ENCODE measurements around the gene ACAN. TPM values are rescaled to one million over a fixed set of nuclear protein-coding genes. Genes with fewer than 3 reads are reported as not detected.

The ACAN gene
- total RNA-seq, 1 experiment from 2014 or later = not detected

- Histone ChIP-seq H3K4me3 (no peak overlapping the region), H3K27me3 (ENCODE audit: insufficient read depth, low read depth) (no peaks in the 10 kb centered on the region), H4K20me1 (ENCODE audit: insufficient read depth) (no peaks in the 10 kb centered on the region), H3K79me2 (ENCODE audit: low read depth) (no peaks in the 10 kb centered on the region), H3K4me1 (replicated peaks; ENCODE audit: insufficient read depth) (0 out of 2 replicates have a peak, but pooled peaks cover 3% of the 10 kb centered on the region), H3K9me3 (ENCODE audit: insufficient read depth, low read depth) (no peaks in the 10 kb centered on the region), H3K27ac (no peak overlapping the region), H3K4me2 (no peak overlapping the region), H3F3A (ENCODE audit: insufficient read depth, low read depth) (no peaks in the 10 kb centered on the region), H3K36me3 (ENCODE audit: low read depth) (no peaks in the 10 kb centered on the region), H2AFZ (no peak overlapping the region), H3K9me2 (ENCODE audit: insufficient read depth) (no peaks in the 10 kb centered on the region)
- no peak for TF ChIP-seq EZH2 (IDR thresholded peaks at IDR 0.05; ENCODE audit: low read depth)
- TF ChIP-seq CTCF (conservative IDR thresholded peaks at IDR 0.05) = peak; percentile 95
- CTCF ChIA-PET = interaction anchor here (0.5 to 1.5 kb wide), 9 partner anchors 9 to 395 kb away, joined by 3 to 7 read pairs (median 3); partner anchors contain the start of gene HAPLN3
- POLR2A ChIA-PET (ENCODE audit: unreplicated experiment) = interaction anchor here (0.5 to 0.6 kb wide), 2 partner anchors 66 to 1355 kb away, joined by 3 to 4 read pairs; no protein-coding TSS in a partner anchor
- intact Hi-C loops (cut with micrococcal nuclease; ENCODE audit: unreplicated experiment) = loop anchor here (1.0 to 2.0 kb wide), 3 partner anchors 113 to 338 kb away; partner anchors contain the start of gene FANCI
- peak; percentile 36 to 75 for DNase-seq
- no TSS peak for BruUV-seq (replicated peaks)
Observed at GRCh38 chr15:88904624-88905327, 101.5 kb downstream of the ACAN start.

DNA sequence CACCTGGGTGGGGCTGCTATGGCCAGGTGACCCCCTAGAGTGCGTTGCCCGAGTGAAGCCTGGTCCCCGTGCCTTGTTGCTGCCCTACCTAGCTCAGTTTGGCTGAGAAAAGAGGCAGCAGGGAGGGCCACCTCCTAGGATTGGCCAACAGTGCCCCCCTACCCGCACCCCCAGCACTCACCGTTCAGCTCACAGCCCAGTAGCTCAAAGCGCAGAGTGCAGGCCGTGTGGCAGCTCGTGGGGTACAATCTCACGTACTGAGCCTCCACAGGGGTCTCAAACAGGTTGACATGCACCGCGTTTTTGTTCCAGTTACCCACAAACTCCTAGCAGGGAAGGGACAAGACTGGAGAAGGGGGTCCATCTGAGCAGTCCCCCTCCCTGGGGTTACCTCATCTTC is 102.3 kb downstream of the ACAN start:
- Histone ChIP-seq H3K79me2 (ENCODE audit: low read depth) (no peaks in the 10 kb centered on the region), H3K9me3 (ENCODE audit: insufficient read depth, low read depth) (no peaks in the 10 kb centered on the region), H3F3A (ENCODE audit: insufficient read depth, low read depth) (no peaks in the 10 kb centered on the region), H3K27me3 (ENCODE audit: insufficient read depth, low read depth) (no peaks in the 10 kb centered on the region), H3K36me3 (ENCODE audit: low read depth) (no peaks in the 10 kb centered on the region), H3K4me3 (no peak overlapping the region), H3K4me1 (replicated peaks; ENCODE audit: insufficient read depth) (0 out of 2 replicates have a peak, but pooled peaks cover 3% of the 10 kb centered on the region), H3K27ac (no peak overlapping the region), H2AFZ (no peak overlapping the region), H3K9me2 (ENCODE audit: insufficient read depth) (no peaks in the 10 kb centered on the region), H3K4me2 (no peak overlapping the region), H4K20me1 (ENCODE audit: insufficient read depth) (no peaks in the 10 kb centered on the region)
- POLR2A ChIA-PET (ENCODE audit: unreplicated experiment) = interaction anchor here (0.5 kb wide), 1 partner anchor 1355 kb away, joined by 4 read pairs; no protein-coding TSS in a partner anchor
- TF ChIP-seq CTCF (conservative IDR thresholded peaks at IDR 0.05) (no peak), EZH2 (IDR thresholded peaks at IDR 0.05; ENCODE audit: low read depth) (no peak)
- no TSS peak for BruUV-seq (replicated peaks)
- no peak for DNase-seq
- CTCF ChIA-PET = interaction anchor here (0.6 to 1.5 kb wide), 3 partner anchors 10 to 394 kb away, joined by 3 to 7 read pairs (median 4); partner anchors contain the start of gene HAPLN3
- intact Hi-C loops (cut with micrococcal nuclease; ENCODE audit: unreplicated experiment) = loop anchor here (2.0 kb wide), 1 partner anchor 337 kb away; the partner anchor contains the start of gene FANCI

DNA sequence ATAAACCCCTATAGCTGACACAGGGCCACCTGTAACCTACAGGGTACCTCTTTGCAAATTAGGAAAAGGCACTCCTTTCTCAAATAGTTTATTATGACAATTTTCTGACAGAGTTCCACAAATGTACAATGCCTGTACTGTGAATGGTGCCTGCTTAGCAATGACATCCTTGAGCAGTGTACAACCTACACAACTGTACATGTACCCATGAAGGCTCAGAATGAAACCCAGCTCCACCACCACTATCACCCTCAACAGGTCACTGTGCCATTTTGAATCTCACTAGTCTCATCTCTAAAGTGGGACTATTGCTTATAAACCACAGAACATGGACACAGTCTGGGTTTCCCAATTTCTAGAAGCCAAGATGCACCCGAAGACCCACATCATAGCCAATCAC is 102.9 kb downstream of the ACAN start:
- POLR2A ChIA-PET (ENCODE audit: unreplicated experiment) = no interaction called here

More for the DNA sequence above, 102.9 kb downstream of the ACAN start:
- CTCF ChIA-PET = no interaction called here
- no TSS peak for BruUV-seq (replicated peaks)
- Histone ChIP-seq H3K4me2 (no peak overlapping the region), H3K27me3 (ENCODE audit: insufficient read depth, low read depth) (no peaks in the 10 kb centered on the region), H3K27ac (no peak overlapping the region), H2AFZ (no peak overlapping the region), H3K9me2 (ENCODE audit: insufficient read depth) (no peaks in the 10 kb centered on the region), H3K9me3 (ENCODE audit: insufficient read depth, low read depth) (no peaks in the 10 kb centered on the region), H4K20me1 (ENCODE audit: insufficient read depth) (no peaks in the 10 kb centered on the region), H3K36me3 (ENCODE audit: low read depth) (no peaks in the 10 kb centered on the region), H3K79me2 (ENCODE audit: low read depth) (no peaks in the 10 kb centered on the region), H3K4me3 (no peak overlapping the region), H3F3A (ENCODE audit: insufficient read depth, low read depth) (no peaks in the 10 kb centered on the region), H3K4me1 (replicated peaks; ENCODE audit: insufficient read depth) (peaks cover under 1% of the 10 kb centered on the region; the same call in 1 of the 2 replicates)
- intact Hi-C loops (cut with micrococcal nuclease; ENCODE audit: unreplicated experiment) = no loop called here
- TF ChIP-seq EZH2 (IDR thresholded peaks at IDR 0.05; ENCODE audit: low read depth) = no peak
- no peak for TF ChIP-seq CTCF (conservative IDR thresholded peaks at IDR 0.05)
- DNase-seq = no peak

Measured in PC-9 (cell line).